OCI-LY7 (cell line): ENCODE data around the gene C10orf53.

Experiments used
- EZH2phosphoT487 ChIP-seq: fragments of 200-600 bp; sonication (generic); IDR thresholded peaks from 2 replicates; pipeline ENCODE4 v1.6.1; 2018; ENCODE audit warnings: low read depth, borderline replicate concordance, mild to moderate bottlenecking, mixed run types, antibody characterized with exemption, low read length, moderate library complexity, mixed read lengths
- TF ChIP-seq, protein P1 (sequence below): fragments of 200-600 bp; sonication (generic); conservative IDR thresholded peaks from 2 replicates; pipeline ENCODE4 v1.5.1; 2014; ENCODE audit warnings: mild to moderate bottlenecking, antibody characterized with exemption, low read length, moderate library complexity, mixed read lengths

DNA sequence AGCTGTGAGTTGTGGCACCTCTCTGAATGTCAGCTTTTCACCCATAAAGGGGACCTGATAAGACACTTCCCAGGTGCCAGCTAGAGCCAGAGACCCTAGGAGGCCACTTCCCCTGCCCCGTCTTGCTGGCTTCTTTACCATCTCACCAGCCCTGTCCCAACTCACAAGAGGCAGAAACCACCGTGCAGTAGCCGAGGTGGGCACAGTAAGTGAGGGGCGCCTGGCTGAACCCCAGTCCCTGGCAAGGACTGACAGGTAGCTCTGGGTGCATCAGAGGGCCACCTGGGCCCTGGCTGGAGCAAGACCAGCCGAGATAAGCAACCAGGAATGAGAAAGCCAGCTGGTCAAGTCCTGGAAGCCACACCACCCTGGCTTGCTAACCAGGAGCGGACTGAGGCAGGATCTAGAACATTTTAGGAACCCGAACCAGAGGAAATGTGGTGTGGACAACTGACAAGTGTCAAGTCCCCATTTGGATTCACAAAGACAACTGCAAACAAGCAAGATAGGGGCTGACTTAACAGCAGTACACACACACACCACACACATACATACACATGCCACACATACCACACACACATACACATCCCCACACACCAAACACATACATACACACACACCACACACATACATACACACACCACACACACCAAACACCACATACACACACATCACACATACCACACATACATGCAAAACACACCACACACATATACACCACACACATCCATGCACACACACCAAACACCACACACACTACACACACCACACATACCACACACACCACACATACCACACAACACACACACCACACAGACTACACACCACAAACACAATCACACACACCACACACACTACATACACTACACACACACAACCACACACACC lies 61.9 kb downstream of the C10orf53 start:
- TF ChIP-seq, protein P1, sequence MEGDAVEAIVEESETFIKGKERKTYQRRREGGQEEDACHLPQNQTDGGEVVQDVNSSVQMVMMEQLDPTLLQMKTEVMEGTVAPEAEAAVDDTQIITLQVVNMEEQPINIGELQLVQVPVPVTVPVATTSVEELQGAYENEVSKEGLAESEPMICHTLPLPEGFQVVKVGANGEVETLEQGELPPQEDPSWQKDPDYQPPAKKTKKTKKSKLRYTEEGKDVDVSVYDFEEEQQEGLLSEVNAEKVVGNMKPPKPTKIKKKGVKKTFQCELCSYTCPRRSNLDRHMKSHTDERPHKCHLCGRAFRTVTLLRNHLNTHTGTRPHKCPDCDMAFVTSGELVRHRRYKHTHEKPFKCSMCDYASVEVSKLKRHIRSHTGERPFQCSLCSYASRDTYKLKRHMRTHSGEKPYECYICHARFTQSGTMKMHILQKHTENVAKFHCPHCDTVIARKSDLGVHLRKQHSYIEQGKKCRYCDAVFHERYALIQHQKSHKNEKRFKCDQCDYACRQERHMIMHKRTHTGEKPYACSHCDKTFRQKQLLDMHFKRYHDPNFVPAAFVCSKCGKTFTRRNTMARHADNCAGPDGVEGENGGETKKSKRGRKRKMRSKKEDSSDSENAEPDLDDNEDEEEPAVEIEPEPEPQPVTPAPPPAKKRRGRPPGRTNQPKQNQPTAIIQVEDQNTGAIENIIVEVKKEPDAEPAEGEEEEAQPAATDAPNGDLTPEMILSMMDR: no peak
- no peak for TF ChIP-seq EZH2phosphoT487
